ENCODE results near the gene STPG3. TPM values are rescaled to one million over a fixed set of nuclear protein-coding genes. Genes with fewer than 3 reads are reported as not detected.
A peak's percentile ranks its signal among the peaks of the same experiment; 100 is the strongest.

STPG3 gene
- total and polyA plus RNA-seq, 9 of the 15 experiments (the other 6 are each of a cell fraction or from before 2014, with no cell fraction given) = not detected

GRCh38 chr9:137205126-137206069 lies 45.7 kb upstream of the STPG3 start, which contains the start of the genes NDOR1 and TMEM203 (continued):
- TF ChIP-seq NKRF (IDR thresholded peaks at IDR 0.05; ENCODE audit: borderline replicate concordance) = peak; percentile 89
- TF ChIP-seq TARDBP (IDR thresholded peaks at IDR 0.05) = no peak
- 0 out of 2 replicates have a peak, but pooled peaks have one; percentile 51 for TF ChIP-seq SMAD4 (CRISPR knock-in tag; conservative IDR thresholded peaks at IDR 0.05)
- TF ChIP-seq DIDO1 (tag; IDR thresholded peaks at IDR 0.05; ENCODE audit: low read depth) = peak; percentile 85
- TF ChIP-seq ZNF347 (CRISPR knock-in tag; IDR thresholded peaks at IDR 0.05; ENCODE audit: low read depth) = no peak
- peak; percentile 90 for TF ChIP-seq TAF1 (IDR thresholded peaks at IDR 0.05; ENCODE audit: control insufficient read depth, extremely low read depth, insufficient read depth, low read length, severe bottlenecking)
- no peak for TF ChIP-seq BCL6 (CRISPR knock-in tag; IDR thresholded peaks at IDR 0.05)
- 0 out of 2 replicates have a peak, but pooled peaks have one; percentile 10 for TF ChIP-seq BHLHE40 (IDR thresholded peaks at IDR 0.05; ENCODE audit: low read length)
- peak; percentile 97 for TF ChIP-seq E2F8 (IDR thresholded peaks at IDR 0.05; ENCODE audit: low read depth, partially characterized antibody)
- TF ChIP-seq FIP1L1 (IDR thresholded peaks at IDR 0.05; ENCODE audit: low read depth, low read length, poor library complexity, severe bottlenecking) = peak; percentile 71
- TF ChIP-seq EGR1 (conservative IDR thresholded peaks at IDR 0.05) = 0 out of 2 replicates have a peak, but pooled peaks have one; percentile 32
